GM12878 (cell line): ENCODE results near the gene DDX27. TPM values are rescaled to one million over a fixed set of nuclear protein-coding genes. Genes with fewer than 3 reads are reported as not detected.
A peak's percentile ranks its signal among the peaks of the same experiment; 100 is the strongest.

Experiments
- ATF7 ChIP-seq: fragments of 450-650 bp; IDR thresholded peaks from 2 replicates; pipeline ENCODE4 v1.6.1; 2016; ENCODE audit warnings: low read depth, mild to moderate bottlenecking
- BACH1 ChIP-seq: fragments of 450-650 bp; IDR thresholded peaks from 2 replicates; pipeline ENCODE4 v1.6.1; 2017; ENCODE audit warnings: mild to moderate bottlenecking, borderline replicate concordance
- BCL11A ChIP-seq: IDR thresholded peaks from 2 replicates; pipeline ENCODE4 v1.6.1; 2011; ENCODE audit warnings: low read depth, low read length
- CBFB ChIP-seq: IDR thresholded peaks from 2 replicates; pipeline ENCODE4 v1.6.1; 2016; ENCODE audit warnings: antibody characterized with exemption, low read depth
- CEBPB ChIP-seq, 2 experiments: fragments of 150-350 bp in 1 of 2; IDR thresholded peaks; 2 replicates each; pipeline ENCODE4 v1.6.1; 2012 to 2014; ENCODE audit warnings: low read depth in 2 of 2, low read length in 2 of 2, borderline replicate concordance in 1 of 2, inconsistent platforms in 1 of 2
- CHD4 ChIP-seq: fragments of 200-600 bp; sonication (generic); IDR thresholded peaks from 2 replicates; pipeline ENCODE4 v1.6.1; 2016; ENCODE audit warnings: mild to moderate bottlenecking
- MEF2B ChIP-seq: fragments of 450-650 bp; IDR thresholded peaks from 2 replicates; pipeline ENCODE4 v1.6.1; 2018; ENCODE audit warnings: mild to moderate bottlenecking, moderate library complexity; ENCODE audit not compliant: partially characterized antibody, poor library complexity, severe bottlenecking
- NBN ChIP-seq: fragments of 450-650 bp; IDR thresholded peaks from 2 replicates; pipeline ENCODE4 v1.6.1; 2016
- PBX3 ChIP-seq: IDR thresholded peaks from 2 replicates; pipeline ENCODE4 v1.6.1; 2011; ENCODE audit warnings: mild to moderate bottlenecking, low read depth, low read length, moderate library complexity; ENCODE audit not compliant: insufficient replicate concordance
- RBBP5 ChIP-seq: fragments of 200-600 bp; sonication (generic); conservative IDR thresholded peaks from 2 replicates; pipeline ENCODE4 v1.6.1; 2016
- SKIL ChIP-seq: fragments of 450-650 bp; IDR thresholded peaks from 2 replicates; pipeline ENCODE4 v1.6.1; 2017; ENCODE audit warnings: mild to moderate bottlenecking, low read depth, inconsistent platforms; ENCODE audit not compliant: poor library complexity, severe bottlenecking
- SMAD1 ChIP-seq: fragments of 450-650 bp; IDR thresholded peaks from 2 replicates; pipeline ENCODE4 v1.6.1; 2018; ENCODE audit warnings: mild to moderate bottlenecking, low read depth; ENCODE audit not compliant: partially characterized antibody
- TBL1XR1 ChIP-seq: IDR thresholded peaks from 2 replicates; pipeline ENCODE4 v1.6.1; 2012; ENCODE audit warnings: low read depth, low read length, improper control_type of control experiment
- ZNF24 ChIP-seq: fragments of 450-650 bp; IDR thresholded peaks from 2 replicates; pipeline ENCODE4 v1.6.1; 2017; ENCODE audit warnings: antibody characterized with exemption, mild to moderate bottlenecking
- ZNF384 ChIP-seq: IDR thresholded peaks from 2 replicates; pipeline ENCODE4 v1.6.1; 2012; ENCODE audit warnings: low read depth, mild to moderate bottlenecking, low read length, improper control_type of control experiment, borderline replicate concordance
- polyA plus RNA-seq, 11 experiments: library from polyadenylated mRNA; depleted of rRNA in 4 of 11; unstranded in 6 of 11; stranded (reverse) in 5 of 11; fragments of >200 nt; fragmentation: Nextera tagmentation in 4 of 11; fragmentation: Illumina TruSeq in 1 of 11; extraction: Ambion mirVana in 4 of 11; extraction: Trizol in 1 of 11; gene quantifications; 1 replicate in 1 of 11; 2 replicates in 10 of 11; pipeline versions ENCODE4 v1.2.1 to v1.2.3, GENCODE V29; 2011 to 2016; ENCODE audit warnings: inconsistent platforms in 2 of 11, missing spikeins in 2 of 11, low read depth in 1 of 11
- total RNA-seq, 4 experiments: library from RNA; depleted of rRNA in 3 of 4; stranded (reverse); fragments of >200 nt in 3 of 4; fragmentation: Illumina TruSeq in 1 of 4; extraction: Trizol in 1 of 4; gene quantifications; 2 replicates each; pipeline versions ENCODE4 v1.2.1 to v1.2.3, GENCODE V29; 2013 to 2021
- TF ChIP-seq, protein P1 (sequence below): fragments of 450-650 bp; IDR thresholded peaks from 2 replicates; pipeline ENCODE4 v1.6.1; 2017; ENCODE audit warnings: low read depth, mild to moderate bottlenecking, moderate library complexity
- TF ChIP-seq, protein P2 (sequence below): fragments of 150-350 bp; IDR thresholded peaks from 2 replicates; pipeline ENCODE4 v1.6.1; 2014; ENCODE audit warnings: mild to moderate bottlenecking, low read depth, low read length
- TF ChIP-seq, protein P3 (sequence below): fragments of 150-350 bp; IDR thresholded peaks from 2 replicates; pipeline ENCODE4 v1.6.1; 2016; ENCODE audit warnings: low read depth, low read length

DDX27 gene
- total and polyA plus RNA-seq, 10 of the 15 experiments (the other 5 are each of a cell fraction or from before 2014, with no cell fraction given), result 19.8 to 78.8 (median 54.9) TPM

DNA sequence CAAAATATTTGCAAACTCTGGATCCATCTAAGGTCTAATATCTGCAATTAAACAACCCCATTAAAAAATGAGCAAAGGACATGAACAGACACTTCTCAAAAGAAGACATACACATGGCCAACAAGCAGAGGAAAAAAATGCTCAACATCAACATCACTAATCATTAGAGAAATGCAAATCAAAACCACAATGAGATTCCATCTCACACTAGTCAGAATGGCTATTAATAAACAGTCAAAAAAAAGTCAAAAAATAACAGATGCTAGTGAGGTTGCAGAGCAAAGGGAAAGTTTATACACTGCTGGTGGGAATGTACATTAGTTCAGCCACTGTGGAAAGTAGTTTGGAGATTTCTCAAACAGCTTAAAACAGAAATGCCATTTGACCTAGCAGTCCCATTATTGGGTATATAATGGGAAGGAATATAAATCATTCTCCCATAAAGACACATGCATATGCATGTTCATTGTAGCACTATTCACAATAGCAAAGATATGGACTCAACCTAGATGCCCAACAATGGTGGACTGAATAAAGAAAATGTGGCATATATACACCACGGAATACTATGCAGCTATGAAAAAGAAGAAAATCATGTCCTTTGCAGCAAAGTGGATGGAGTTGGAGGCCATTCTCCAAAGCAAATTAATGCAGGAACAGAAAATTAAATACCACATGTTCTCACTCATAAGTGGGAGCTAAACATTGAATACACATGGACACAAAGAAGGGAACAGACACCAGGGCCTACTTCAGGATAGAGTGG, 49.6 kb downstream of the DDX27 start (continued):
- TF ChIP-seq, protein P1, sequence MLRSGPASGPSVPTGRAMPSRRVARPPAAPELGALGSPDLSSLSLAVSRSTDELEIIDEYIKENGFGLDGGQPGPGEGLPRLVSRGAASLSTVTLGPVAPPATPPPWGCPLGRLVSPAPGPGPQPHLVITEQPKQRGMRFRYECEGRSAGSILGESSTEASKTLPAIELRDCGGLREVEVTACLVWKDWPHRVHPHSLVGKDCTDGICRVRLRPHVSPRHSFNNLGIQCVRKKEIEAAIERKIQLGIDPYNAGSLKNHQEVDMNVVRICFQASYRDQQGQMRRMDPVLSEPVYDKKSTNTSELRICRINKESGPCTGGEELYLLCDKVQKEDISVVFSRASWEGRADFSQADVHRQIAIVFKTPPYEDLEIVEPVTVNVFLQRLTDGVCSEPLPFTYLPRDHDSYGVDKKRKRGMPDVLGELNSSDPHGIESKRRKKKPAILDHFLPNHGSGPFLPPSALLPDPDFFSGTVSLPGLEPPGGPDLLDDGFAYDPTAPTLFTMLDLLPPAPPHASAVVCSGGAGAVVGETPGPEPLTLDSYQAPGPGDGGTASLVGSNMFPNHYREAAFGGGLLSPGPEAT, result peak; percentile 55
- TF ChIP-seq PBX3, result no peak
- TF ChIP-seq, protein P2, sequence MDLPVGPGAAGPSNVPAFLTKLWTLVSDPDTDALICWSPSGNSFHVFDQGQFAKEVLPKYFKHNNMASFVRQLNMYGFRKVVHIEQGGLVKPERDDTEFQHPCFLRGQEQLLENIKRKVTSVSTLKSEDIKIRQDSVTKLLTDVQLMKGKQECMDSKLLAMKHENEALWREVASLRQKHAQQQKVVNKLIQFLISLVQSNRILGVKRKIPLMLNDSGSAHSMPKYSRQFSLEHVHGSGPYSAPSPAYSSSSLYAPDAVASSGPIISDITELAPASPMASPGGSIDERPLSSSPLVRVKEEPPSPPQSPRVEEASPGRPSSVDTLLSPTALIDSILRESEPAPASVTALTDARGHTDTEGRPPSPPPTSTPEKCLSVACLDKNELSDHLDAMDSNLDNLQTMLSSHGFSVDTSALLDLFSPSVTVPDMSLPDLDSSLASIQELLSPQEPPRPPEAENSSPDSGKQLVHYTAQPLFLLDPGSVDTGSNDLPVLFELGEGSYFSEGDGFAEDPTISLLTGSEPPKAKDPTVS, result no peak
- peak; percentile 42 for TF ChIP-seq MEF2B
- no peak for TF ChIP-seq CEBPB (IDR thresholded peaks at IDR 0.05; ENCODE audit: borderline replicate concordance in 1 of 2, low read depth in 2 of 2, low read length in 2 of 2)
- TF ChIP-seq SKIL, result peak; percentile 21
- no peak for TF ChIP-seq ZNF24
- TF ChIP-seq, protein P3, sequence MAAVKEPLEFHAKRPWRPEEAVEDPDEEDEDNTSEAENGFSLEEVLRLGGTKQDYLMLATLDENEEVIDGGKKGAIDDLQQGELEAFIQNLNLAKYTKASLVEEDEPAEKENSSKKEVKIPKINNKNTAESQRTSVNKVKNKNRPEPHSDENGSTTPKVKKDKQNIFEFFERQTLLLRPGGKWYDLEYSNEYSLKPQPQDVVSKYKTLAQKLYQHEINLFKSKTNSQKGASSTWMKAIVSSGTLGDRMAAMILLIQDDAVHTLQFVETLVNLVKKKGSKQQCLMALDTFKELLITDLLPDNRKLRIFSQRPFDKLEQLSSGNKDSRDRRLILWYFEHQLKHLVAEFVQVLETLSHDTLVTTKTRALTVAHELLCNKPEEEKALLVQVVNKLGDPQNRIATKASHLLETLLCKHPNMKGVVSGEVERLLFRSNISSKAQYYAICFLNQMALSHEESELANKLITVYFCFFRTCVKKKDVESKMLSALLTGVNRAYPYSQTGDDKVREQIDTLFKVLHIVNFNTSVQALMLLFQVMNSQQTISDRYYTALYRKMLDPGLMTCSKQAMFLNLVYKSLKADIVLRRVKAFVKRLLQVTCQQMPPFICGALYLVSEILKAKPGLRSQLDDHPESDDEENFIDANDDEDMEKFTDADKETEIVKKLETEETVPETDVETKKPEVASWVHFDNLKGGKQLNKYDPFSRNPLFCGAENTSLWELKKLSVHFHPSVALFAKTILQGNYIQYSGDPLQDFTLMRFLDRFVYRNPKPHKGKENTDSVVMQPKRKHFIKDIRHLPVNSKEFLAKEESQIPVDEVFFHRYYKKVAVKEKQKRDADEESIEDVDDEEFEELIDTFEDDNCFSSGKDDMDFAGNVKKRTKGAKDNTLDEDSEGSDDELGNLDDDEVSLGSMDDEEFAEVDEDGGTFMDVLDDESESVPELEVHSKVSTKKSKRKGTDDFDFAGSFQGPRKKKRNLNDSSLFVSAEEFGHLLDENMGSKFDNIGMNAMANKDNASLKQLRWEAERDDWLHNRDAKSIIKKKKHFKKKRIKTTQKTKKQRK, result no peak
- peak; percentile 47; the same call in 1 of the 2 replicates for TF ChIP-seq CHD4
- peak; percentile 45; the same call in 1 of the 2 replicates for TF ChIP-seq ZNF384
- TF ChIP-seq NBN, result peak; percentile 45; the same call in 1 of the 2 replicates
- TF ChIP-seq CBFB, result no peak
- TF ChIP-seq BCL11A, result no peak
- TF ChIP-seq ATF7, result peak; percentile 66
- TF ChIP-seq BACH1, result no peak
- no peak for TF ChIP-seq SMAD1
- TF ChIP-seq TBL1XR1, result no peak
- no peak for TF ChIP-seq RBBP5
